ENCODE measurements around the gene GARNL3.
A peak's percentile ranks its signal among the peaks of the same experiment; 100 is the strongest.

Gene GARNL3

GRCh38 chr9:127264462-127265219 lies at the start of gene GARNL3:
Gene GARNL3 (plus strand): TSS chr9:127264774. CDS start chr9:127264878, 104 bp downstream.
- DNase-seq = peak; percentile 19

- no peak for DNase-seq
Measured at GRCh38 chr9:127215268-127216209, 49.0 kb upstream of the GARNL3 start.

DNA sequence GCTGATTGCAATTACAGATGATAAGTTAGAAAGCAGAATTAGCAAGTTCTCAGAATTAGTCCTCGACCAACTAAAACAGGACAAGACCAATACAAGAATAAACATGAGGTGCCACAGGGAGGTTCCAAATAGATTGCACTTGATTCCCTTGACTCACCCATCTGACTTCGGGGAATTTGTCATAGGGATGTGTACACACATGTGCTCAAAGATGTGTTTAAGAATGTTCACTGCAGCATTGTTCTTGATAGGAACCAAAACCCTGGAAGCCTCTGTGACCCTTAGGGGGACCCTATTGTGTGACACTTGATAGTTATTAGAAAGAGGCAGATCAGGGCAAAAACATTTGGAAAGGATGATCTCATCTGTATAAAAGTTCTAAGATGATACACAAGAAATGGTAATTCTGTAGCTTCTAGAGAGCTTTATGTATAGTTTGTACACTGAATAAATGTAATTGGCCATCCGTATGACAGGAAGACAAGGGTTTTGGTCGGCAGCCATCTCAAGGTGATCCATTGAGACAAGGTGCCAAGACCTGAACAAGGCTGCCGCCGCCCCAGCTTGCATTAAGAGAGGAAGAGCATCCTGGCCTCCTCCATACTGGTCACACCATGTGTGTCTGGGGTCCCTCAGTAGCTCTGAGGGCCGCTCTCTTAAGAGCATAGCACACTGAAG lies 48.2 kb upstream of the GARNL3 start:
- no peak for DNase-seq

DNA sequence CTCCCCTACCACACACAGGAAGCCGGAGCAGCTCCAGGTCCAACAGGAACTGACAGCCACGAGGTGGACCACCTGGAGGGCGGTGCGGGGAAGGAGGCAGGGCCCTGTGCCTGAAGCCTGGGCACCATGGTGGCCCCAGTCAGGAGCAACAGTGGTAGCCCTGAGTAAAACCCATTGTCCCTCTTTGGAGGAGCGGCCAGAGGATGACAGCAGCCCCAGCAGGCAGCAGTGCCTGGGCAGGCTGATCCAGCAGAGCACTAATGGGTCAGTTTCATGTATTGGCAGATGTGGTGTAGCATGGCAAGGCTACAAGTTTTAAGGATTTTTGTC lies 47.7 kb upstream of the GARNL3 start:
- no peak for DNase-seq

DNA sequence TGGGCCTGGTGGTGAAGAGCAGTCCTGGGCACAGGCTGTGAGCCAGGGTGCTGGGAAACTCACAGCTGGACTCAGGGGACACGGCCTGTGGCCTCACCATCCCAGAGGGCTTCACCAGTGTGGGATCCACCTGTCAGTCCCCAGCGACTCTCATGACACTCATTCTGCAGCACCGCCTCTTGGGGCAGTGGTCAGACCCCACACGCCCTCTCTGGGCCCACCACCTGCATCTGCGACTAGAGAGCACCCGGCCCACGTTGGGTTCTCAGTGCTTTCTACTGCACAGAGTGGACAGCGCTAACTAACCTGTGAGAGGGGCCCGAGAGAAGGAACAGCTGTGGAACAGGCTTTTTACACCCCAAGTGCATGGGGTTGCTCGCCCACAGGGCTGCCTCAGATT lies 45.8 kb upstream of the GARNL3 start:
- no peak for DNase-seq

GRCh38 chr9:127219520-127219919 lies 45.1 kb upstream of the GARNL3 start:
- no peak for DNase-seq

DNA sequence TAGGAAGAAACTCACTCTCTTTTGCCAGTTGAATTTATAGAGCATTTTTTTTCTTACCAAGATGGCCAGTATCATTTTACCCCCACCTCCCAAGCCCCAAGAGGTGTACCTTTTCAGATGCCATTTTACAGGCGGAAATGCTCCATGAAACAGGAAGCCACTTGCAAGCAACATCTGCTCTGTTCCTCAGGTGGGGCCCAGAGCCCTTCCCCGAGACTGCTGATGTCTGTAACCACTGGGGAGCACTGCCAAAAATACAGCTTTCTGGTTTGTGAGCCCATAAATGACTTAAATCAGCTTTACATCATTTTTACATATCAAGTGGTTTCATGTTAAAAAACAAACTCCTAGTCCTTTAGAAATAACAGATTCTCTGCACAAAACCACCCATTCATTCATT lies 42.9 kb upstream of the GARNL3 start:
- DNase-seq = no peak

- DNase-seq = no peak
Measured at GRCh38 chr9:127222388-127223095, 42.0 kb upstream of the GARNL3 start.

GRCh38 chr9:127223266-127223665 lies 41.3 kb upstream of the GARNL3 start:
- no peak for DNase-seq

GRCh38 chr9:127223810-127224177 lies 40.8 kb upstream of the GARNL3 start:
- DNase-seq = no peak

DNA sequence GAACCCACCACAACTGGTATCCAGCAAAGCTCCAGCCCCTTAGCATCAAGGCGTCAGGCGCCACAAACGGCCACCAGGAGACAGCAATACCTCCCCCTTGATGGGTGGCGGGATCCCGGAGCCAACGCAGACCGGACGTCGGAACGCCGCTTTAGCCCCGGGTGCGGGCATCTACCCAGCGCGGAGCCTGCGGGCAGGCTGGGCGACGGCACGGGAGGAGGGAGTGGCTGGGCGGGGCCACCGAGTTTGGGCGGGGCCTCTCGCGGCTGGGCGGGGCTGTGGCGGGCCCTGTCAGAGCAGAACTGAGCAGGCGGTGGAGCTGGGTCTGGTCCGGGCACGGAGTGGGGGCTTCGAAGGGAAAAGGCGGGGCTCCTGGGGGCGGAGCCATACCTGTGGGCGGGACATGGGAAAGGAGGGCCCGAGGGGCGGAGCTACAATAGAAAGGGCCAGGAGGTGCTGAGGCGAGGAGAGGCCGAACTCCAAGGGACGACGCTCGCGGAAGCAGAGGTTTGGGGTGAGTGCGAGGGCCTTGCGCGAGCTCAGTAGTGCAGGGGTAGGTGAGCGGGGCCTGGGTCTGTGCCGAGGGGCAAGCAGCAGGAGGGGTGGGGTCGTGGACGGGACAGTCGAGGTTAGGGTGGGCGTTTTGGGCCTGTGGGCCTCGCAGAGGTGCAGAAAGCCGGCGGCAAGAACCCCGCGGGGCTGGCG lies 40.2 kb upstream of the GARNL3 start:
- peak; percentile 89 for DNase-seq

DNA sequence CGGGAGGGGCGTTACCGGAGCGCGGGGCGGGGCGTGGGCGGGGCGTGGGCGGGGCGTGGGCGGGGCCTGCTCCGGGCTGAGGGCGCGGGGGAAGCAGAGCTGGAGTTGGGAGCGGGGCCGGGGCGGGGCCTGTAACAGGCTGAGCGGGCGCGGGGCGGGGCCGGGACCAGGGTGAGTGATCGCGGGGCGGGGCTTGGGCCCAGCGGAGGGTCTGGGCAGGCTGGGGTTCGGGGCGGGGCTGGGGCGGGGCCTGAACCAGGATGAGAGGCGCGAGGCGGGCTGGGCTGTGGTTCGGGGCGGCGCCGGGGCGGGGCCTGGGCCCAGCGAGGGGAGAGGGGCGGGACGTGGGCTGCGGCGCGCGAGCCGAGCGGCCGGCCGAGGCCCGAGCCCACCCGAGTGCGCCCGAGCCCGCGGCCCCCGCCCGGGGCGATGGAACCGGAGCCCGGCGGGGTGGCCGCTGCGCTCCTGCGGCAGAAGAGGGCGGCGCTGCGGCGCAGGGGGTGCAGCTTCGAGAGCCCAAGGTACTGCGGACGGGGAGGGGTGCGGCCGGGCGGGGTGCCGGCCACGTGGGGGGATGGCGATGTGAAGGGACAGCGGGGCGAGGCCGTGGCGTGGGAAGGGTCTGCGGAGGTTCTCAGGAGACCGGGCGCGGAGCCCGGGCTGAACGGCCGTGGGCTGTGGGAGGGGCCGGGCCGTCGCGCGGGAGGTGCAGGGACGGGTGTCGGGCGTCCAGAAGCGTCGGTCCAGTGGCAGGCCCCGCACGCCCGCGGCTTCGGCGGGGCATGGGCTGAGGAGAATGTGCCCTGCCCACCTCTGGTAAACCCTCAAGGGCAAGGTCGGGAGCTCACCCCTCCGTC lies 39.5 kb upstream of the GARNL3 start:
- peak; percentile 90 for DNase-seq

DNA sequence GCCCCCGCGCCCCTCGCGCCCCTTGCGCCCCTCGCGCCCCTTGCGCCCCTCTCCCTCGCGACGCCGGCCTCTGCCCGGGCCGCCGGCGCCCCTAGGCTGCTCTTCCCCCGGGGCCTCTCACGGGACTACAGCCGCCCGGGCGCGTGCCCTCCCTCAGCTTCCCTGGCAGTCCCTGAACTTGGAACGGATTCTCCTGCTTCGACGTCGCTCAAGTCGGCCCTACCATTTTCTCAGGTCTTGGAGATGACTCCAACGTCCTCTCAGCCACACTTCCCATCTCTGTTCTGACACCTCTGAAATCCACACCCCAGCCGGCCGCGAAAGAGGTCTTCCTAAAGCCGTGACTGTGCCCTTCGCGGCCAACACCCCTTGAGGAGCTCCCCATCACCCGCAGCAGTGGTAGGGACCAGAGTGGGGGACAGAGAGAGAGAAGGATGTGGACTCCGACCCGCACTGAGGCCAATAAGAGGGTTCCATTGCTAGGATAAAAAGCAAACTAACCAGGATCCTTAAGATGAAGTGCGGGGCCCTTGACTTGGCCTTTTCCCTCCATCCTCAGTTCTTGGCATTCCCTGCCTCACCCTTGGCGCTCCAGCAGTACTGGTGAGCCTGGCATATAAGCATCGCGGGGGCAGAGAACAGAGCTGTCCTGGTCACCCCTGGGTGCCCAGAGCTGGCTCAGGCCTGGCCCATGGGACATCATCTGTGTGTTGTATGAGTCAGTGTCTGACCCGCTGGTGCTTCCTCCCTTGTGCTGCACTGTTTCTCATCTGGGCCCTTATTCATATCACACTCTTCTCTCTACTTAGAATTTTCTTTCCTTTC lies 38.6 kb upstream of the GARNL3 start:
- peak; percentile 19 for DNase-seq

GRCh38 chr9:127229691-127230417 lies 34.7 kb upstream of the GARNL3 start:
- DNase-seq = no peak

- DNase-seq = no peak
Measured at GRCh38 chr9:127231666-127232065, 32.9 kb upstream of the GARNL3 start.

GRCh38 chr9:127232833-127233549 lies 31.6 kb upstream of the GARNL3 start:
- no peak for DNase-seq

- DNase-seq = no peak
Measured at GRCh38 chr9:127233550-127233949, 31.0 kb upstream of the GARNL3 start.

DNA sequence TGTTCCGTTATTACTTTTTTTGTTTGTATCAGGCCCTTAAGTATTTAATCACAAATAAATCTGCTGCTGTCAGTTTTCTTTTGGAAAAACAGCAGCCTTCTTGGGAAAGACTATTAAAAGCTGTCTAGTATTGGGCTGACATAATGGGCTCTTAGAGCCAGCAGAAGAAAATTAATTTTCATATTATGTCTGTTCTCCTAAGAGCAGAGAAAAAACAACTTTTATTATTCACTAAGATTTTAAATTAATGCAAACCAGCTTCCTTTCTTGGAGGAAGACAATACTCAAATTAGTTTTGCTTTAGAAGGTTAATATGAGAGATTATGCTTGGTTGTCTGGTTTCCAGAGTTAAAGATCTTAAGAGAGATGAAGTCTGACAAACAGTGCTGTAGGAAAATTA lies 30.6 kb upstream of the GARNL3 start:
- no peak for DNase-seq

DNA sequence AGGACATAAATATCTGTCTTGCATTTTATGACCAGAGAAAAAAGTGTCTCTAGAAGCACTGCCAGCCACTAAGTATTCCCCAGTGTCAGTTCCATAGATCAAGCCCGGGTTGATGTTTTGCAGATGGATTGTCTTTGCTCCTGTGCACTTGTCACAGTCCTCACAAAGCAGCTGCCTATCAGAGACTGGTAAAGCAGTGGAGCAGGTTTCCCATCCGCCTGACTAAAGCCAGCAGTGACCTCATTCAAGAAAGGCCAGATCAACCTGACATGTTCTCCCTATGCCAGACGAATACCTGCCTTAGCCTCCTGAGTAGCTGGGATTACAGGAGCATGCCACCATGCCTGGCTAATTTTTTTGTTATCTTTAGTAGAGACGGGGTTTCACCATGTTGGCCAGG lies 26.8 kb upstream of the GARNL3 start:
- no peak for DNase-seq
